ENCODE results near the gene SYDE1. TPM values are rescaled to one million over a fixed set of nuclear protein-coding genes. Genes with fewer than 3 reads are reported as not detected.

SYDE1 gene
- total RNA-seq, 1 donor = not detected

- Histone ChIP-seq H3K4me3 (ENCODE audit: low read length) (no peak overlapping the region), H3K4me1 (ENCODE audit: insufficient read depth, low read length) (no peaks in the 10 kb centered on the region), H3K27me3 (ENCODE audit: insufficient read depth, low read length) (no peaks in the 10 kb centered on the region), H3K9me3 (ENCODE audit: low read depth, low read length) (no peaks in the 10 kb centered on the region)
Measured at GRCh38 chr19:15115762-15116615, 8.8 kb downstream of the SYDE1 start.

- no peak overlapping the region for H3K4me3 ChIP-seq (ENCODE audit: low read length)
- H3K4me1 ChIP-seq (ENCODE audit: insufficient read depth, low read length) = no peaks in the 10 kb centered on the region
- H3K9me3 ChIP-seq (ENCODE audit: low read depth, low read length) = no peaks in the 10 kb centered on the region
- H3K27me3 ChIP-seq (ENCODE audit: insufficient read depth, low read length) = no peaks in the 10 kb centered on the region
Measured at GRCh38 chr19:15116856-15117255, 9.7 kb downstream of the SYDE1 start.

GRCh38 chr19:15118248-15118647 lies 11.0 kb downstream of the SYDE1 start:
- Histone ChIP-seq H3K27me3 (ENCODE audit: insufficient read depth, low read length) (no peaks in the 10 kb centered on the region), H3K4me3 (ENCODE audit: low read length) (no peak overlapping the region), H3K4me1 (ENCODE audit: insufficient read depth, low read length) (no peaks in the 10 kb centered on the region), H3K9me3 (ENCODE audit: low read depth, low read length) (no peaks in the 10 kb centered on the region)

GRCh38 chr19:15118789-15119494 lies 11.7 kb downstream of the SYDE1 start:
- no peak overlapping the region for H3K4me3 ChIP-seq (ENCODE audit: low read length)
- H3K27me3 ChIP-seq (ENCODE audit: insufficient read depth, low read length) = no peaks in the 10 kb centered on the region
- no peaks in the 10 kb centered on the region for H3K4me1 ChIP-seq (ENCODE audit: insufficient read depth, low read length)
- H3K9me3 ChIP-seq (ENCODE audit: low read depth, low read length) = no peaks in the 10 kb centered on the region

- Histone ChIP-seq H3K27me3 (ENCODE audit: insufficient read depth, low read length) (no peaks in the 10 kb centered on the region), H3K9me3 (ENCODE audit: low read depth, low read length) (no peaks in the 10 kb centered on the region), H3K4me1 (ENCODE audit: insufficient read depth, low read length) (peaks cover 9% of the 10 kb centered on the region), H3K4me3 (ENCODE audit: low read length) (no peak overlapping the region)
Measured at GRCh38 chr19:15120135-15121026, 13.2 kb downstream of the SYDE1 start.

GRCh38 chr19:15122331-15123030 lies 15.3 kb downstream of the SYDE1 start:
- Histone ChIP-seq H3K4me1 (ENCODE audit: insufficient read depth, low read length) (peaks cover 15% of the 10 kb centered on the region), H3K4me3 (ENCODE audit: low read length) (no peak overlapping the region), H3K9me3 (ENCODE audit: low read depth, low read length) (no peaks in the 10 kb centered on the region), H3K27me3 (ENCODE audit: insufficient read depth, low read length) (no peaks in the 10 kb centered on the region)

- H3K27me3 ChIP-seq (ENCODE audit: insufficient read depth, low read length) = no peaks in the 10 kb centered on the region
- no peak overlapping the region for H3K4me3 ChIP-seq (ENCODE audit: low read length)
- peaks cover 15% of the 10 kb centered on the region for H3K4me1 ChIP-seq (ENCODE audit: insufficient read depth, low read length)
- H3K9me3 ChIP-seq (ENCODE audit: low read depth, low read length) = no peaks in the 10 kb centered on the region
Measured at GRCh38 chr19:15123031-15123890, 16.1 kb downstream of the SYDE1 start.

GRCh38 chr19:15123900-15124299 lies 16.7 kb downstream of the SYDE1 start:
- no peaks in the 10 kb centered on the region for H3K9me3 ChIP-seq (ENCODE audit: low read depth, low read length)
- H3K4me1 ChIP-seq (ENCODE audit: insufficient read depth, low read length) = peaks cover 15% of the 10 kb centered on the region
- no peak overlapping the region for H3K4me3 ChIP-seq (ENCODE audit: low read length)
- no peaks in the 10 kb centered on the region for H3K27me3 ChIP-seq (ENCODE audit: insufficient read depth, low read length)

GRCh38 chr19:15124572-15125231 lies 17.5 kb downstream of the SYDE1 start:
- Histone ChIP-seq H3K9me3 (ENCODE audit: low read depth, low read length) (no peaks in the 10 kb centered on the region), H3K27me3 (ENCODE audit: insufficient read depth, low read length) (no peaks in the 10 kb centered on the region), H3K4me1 (ENCODE audit: insufficient read depth, low read length) (peaks cover 15% of the 10 kb centered on the region), H3K4me3 (ENCODE audit: low read length) (peak overlapping the region; percentile 84)

- Histone ChIP-seq H3K27me3 (ENCODE audit: insufficient read depth, low read length) (no peaks in the 10 kb centered on the region), H3K4me3 (ENCODE audit: low read length) (peak overlapping the region; percentile 84)
Measured at GRCh38 chr19:15125232-15126067, 18.2 kb downstream of the SYDE1 start.

GRCh38 chr19:15126131-15126910 lies 19.1 kb downstream of the SYDE1 start:
- H3K4me3 ChIP-seq (ENCODE audit: low read length) = peak overlapping the region; percentile 84
- no peaks in the 10 kb centered on the region for H3K9me3 ChIP-seq (ENCODE audit: low read depth, low read length)
- no peaks in the 10 kb centered on the region for H3K27me3 ChIP-seq (ENCODE audit: insufficient read depth, low read length)
- H3K4me1 ChIP-seq (ENCODE audit: insufficient read depth, low read length) = peaks cover 15% of the 10 kb centered on the region

More at GRCh38 chr19:15125232-15126067, 18.2 kb downstream of the SYDE1 start:
- Histone ChIP-seq H3K9me3 (ENCODE audit: low read depth, low read length) (no peaks in the 10 kb centered on the region), H3K4me1 (ENCODE audit: insufficient read depth, low read length) (peaks cover 15% of the 10 kb centered on the region)

- no peak overlapping the region for H3K4me3 ChIP-seq (ENCODE audit: low read length)
- no peaks in the 10 kb centered on the region for H3K27me3 ChIP-seq (ENCODE audit: insufficient read depth, low read length)
- no peaks in the 10 kb centered on the region for H3K9me3 ChIP-seq (ENCODE audit: low read depth, low read length)
- peaks cover 15% of the 10 kb centered on the region for H3K4me1 ChIP-seq (ENCODE audit: insufficient read depth, low read length)
Measured at GRCh38 chr19:15128162-15128770, 21.1 kb downstream of the SYDE1 start.
